Measurements from ENCODE around the gene FKBP4. TPM values are rescaled to one million over a fixed set of nuclear protein-coding genes. Genes with fewer than 3 reads are reported as not detected.
A peak's percentile ranks its signal among the peaks of the same experiment; 100 is the strongest.

FKBP4 gene
- total and polyA plus RNA-seq, 2 donors (not counting 1 experiment from before 2014, with no cell fraction given), result 19.3 to 56.7 TPM

GRCh38 chr12:2751686-2752085 lies 43.1 kb upstream of the FKBP4 start:
- POLR2A ChIA-PET, result no interaction called here
- intact Hi-C loops (cut with micrococcal nuclease), result no loop called here
- no peak overlapping the region for H3K4me2 ChIP-seq (replicated peaks; ENCODE audit: low read depth, low read length, poor library complexity, severe bottlenecking)
- H3K27me3 Mint-ChIP-seq, result peaks cover 34% of the 10 kb centered on the region
- H3K79me2 ChIP-seq (ENCODE audit: control insufficient read depth, insufficient read depth, low read length), result no peaks in the 10 kb centered on the region
- no peak overlapping the region for H2AFZ ChIP-seq (ENCODE audit: insufficient read depth, low read depth, low read length, poor library complexity, severe bottlenecking)
- peaks cover 0 to 27% (median 0%) of the 10 kb centered on the region in 3 donors for H3K9me3 ChIP-seq (ENCODE audit: control extremely low read depth in 1 of 3, control insufficient read depth in 2 of 3, insufficient read depth in 1 of 3, low read length in 2 of 3)
- CTCF ChIA-PET, result no interaction called here
- no peaks in the 10 kb centered on the region for H4K20me1 ChIP-seq (ENCODE audit: control insufficient read depth, insufficient read depth, low read length, poor library complexity, severe bottlenecking)
- peaks cover 2% of the 10 kb centered on the region for H3K9me3 Mint-ChIP-seq (ENCODE audit: insufficient read depth)
- no peak overlapping the region for H3K27ac ChIP-seq (ENCODE audit: low read length in 2 of 2)
- no peaks in the 10 kb centered on the region for H3K36me3 ChIP-seq (replicated peaks in 1 of 2; ENCODE audit: control extremely low read depth in 1 of 2, control insufficient read depth in 1 of 2, extremely low read depth in 1 of 2, insufficient read depth in 2 of 2, low read length in 1 of 2)
- no peaks in the 10 kb centered on the region for H3K4me1 Mint-ChIP-seq
- H3K4me1 ChIP-seq (ENCODE audit: control insufficient read depth in 2 of 2, insufficient read depth in 2 of 2, low read length in 2 of 2), result no peaks in the 10 kb centered on the region
- H3K4me3 Mint-ChIP-seq, result no peak overlapping the region
- ATAC-seq (ENCODE audit: low read depth) (no peak), DNase-seq (no peak)
- no peak overlapping the region for H3K9ac ChIP-seq (ENCODE audit: low read length)
- peaks cover 0 to 54% (median 27%) of the 10 kb centered on the region in 4 experiments for H3K27me3 ChIP-seq (replicated peaks in 1 of 4; ENCODE audit: control extremely low read depth in 1 of 4, control insufficient read depth in 3 of 4, insufficient read depth in 4 of 4, low read length in 3 of 4)
- 53% methylated on average over 2 of the region's 2 CpGs for WGBS (ENCODE audit: insufficient coverage)
- TF ChIP-seq CTCF (IDR thresholded peaks at IDR 0.05) (no peak), EZH2 (IDR thresholded peaks at IDR 0.05; ENCODE audit: borderline replicate concordance, insufficient read depth, low read depth, low read length, poor library complexity, severe bottlenecking) (no peak)
- no peak overlapping the region for H3K27ac Mint-ChIP-seq
- no peak overlapping the region for H3K4me3 ChIP-seq (ENCODE audit: control extremely low read depth in 1 of 5, extremely low read depth in 1 of 5, insufficient read depth in 1 of 5, low read depth in 2 of 5, low read length in 4 of 5)

DNA sequence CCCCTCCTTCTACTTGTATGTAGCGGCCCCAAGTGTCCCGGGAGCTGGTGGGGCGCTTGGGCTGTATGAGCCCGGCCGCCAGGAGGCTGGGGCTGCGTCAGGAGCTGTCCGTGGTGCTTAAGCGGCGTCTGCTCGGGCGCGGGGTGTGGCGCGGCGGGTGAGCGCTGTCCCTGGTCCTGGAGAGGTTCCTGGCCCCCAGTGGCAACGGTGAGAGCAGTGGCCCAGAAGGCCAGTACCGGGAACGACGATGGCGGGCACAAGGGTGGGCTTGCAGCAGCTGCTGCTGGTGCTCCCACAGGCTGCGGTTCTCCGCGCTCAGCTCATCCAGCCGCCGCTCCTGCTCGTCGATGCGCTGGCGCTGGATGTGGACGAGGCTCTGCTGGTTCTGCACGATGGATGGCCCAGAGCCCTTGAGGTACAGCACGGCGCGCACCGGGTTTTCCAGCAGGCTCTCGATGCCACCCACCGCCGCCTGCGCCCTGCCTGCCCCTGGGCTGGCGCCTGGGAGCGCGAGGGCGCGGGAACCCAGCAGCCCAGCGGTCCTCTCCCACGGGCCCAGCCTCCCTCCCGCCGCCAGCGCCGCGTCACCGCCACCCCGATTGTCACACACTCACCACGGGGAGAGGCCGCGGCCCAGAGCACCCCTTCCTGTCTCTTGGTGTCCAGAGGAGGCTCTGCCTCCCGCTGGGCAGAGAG lies 41.9 kb upstream of the FKBP4 start:
- Histone ChIP-seq H3K4me2 (replicated peaks; ENCODE audit: low read depth, low read length, poor library complexity, severe bottlenecking) (no peak overlapping the region), H3K4me1 (ENCODE audit: control insufficient read depth in 2 of 2, insufficient read depth in 2 of 2, low read length in 2 of 2) (no peaks in the 10 kb centered on the region), H2AFZ (ENCODE audit: insufficient read depth, low read depth, low read length, poor library complexity, severe bottlenecking) (no peak overlapping the region), H4K20me1 (ENCODE audit: control insufficient read depth, insufficient read depth, low read length, poor library complexity, severe bottlenecking) (no peaks in the 10 kb centered on the region), H3K9ac (ENCODE audit: low read length) (no peak overlapping the region), H3K36me3 (replicated peaks in 1 of 2; ENCODE audit: control extremely low read depth in 1 of 2, control insufficient read depth in 1 of 2, extremely low read depth in 1 of 2, insufficient read depth in 2 of 2, low read length in 1 of 2) (no peaks in the 10 kb centered on the region), H3K4me3 (ENCODE audit: control extremely low read depth in 1 of 5, extremely low read depth in 1 of 5, insufficient read depth in 1 of 5, low read depth in 2 of 5, low read length in 4 of 5) (no peak overlapping the region), H3K79me2 (ENCODE audit: control insufficient read depth, insufficient read depth, low read length) (no peaks in the 10 kb centered on the region), H3K27ac (ENCODE audit: low read length in 2 of 2) (no peak overlapping the region), H3K27me3 (replicated peaks in 1 of 4; ENCODE audit: control extremely low read depth in 1 of 4, control insufficient read depth in 3 of 4, insufficient read depth in 4 of 4, low read length in 3 of 4) (peaks cover 0 to 58% (median 27%) of the 10 kb centered on the region in 4 experiments), H3K9me3 (ENCODE audit: control extremely low read depth in 1 of 3, control insufficient read depth in 2 of 3, insufficient read depth in 1 of 3, low read length in 2 of 3) (peaks cover 0 to 27% (median 0%) of the 10 kb centered on the region in 3 donors)
- H3K4me3 Mint-ChIP-seq, result no peak overlapping the region
- intact Hi-C loops (cut with micrococcal nuclease), result no loop called here
- H3K9me3 Mint-ChIP-seq (ENCODE audit: insufficient read depth), result peaks cover 2% of the 10 kb centered on the region
- ATAC-seq (ENCODE audit: low read depth), result peak; percentile 81
- WGBS (ENCODE audit: insufficient coverage), result 14% methylated on average over 54 of the region's 58 CpGs
- H3K27me3 Mint-ChIP-seq, result peaks cover 42% of the 10 kb centered on the region
- H3K4me1 Mint-ChIP-seq, result no peaks in the 10 kb centered on the region
- CTCF ChIA-PET, result no interaction called here
- POLR2A ChIA-PET, result no interaction called here
- H3K27ac Mint-ChIP-seq, result no peak overlapping the region
- TF ChIP-seq EZH2 (IDR thresholded peaks at IDR 0.05; ENCODE audit: borderline replicate concordance, insufficient read depth, low read depth, low read length, poor library complexity, severe bottlenecking) (no peak), CTCF (IDR thresholded peaks at IDR 0.05) (no peak)
- peak; percentile 69 for DNase-seq

All from B cell (primary cell).